H4 (cell line): ENCODE results near the gene RBM15B. TPM values are rescaled to one million over a fixed set of nuclear protein-coding genes. Genes with fewer than 3 reads are reported as not detected.
A peak's percentile ranks its signal among the peaks of the same experiment; 100 is the strongest.

ENCODE experiments used
- DNase-seq: peaks from one replicate; pipeline ENCODE4 v3.0.0-alpha.2; 2015; ENCODE audit warnings: low spot score
- total RNA-seq: library from RNA; depleted of rRNA; stranded (reverse); fragments of >200 nt; shearing (Covaris generic); gene quantifications from 2 replicates; pipeline ENCODE4 v1.2.3, GENCODE V29; 2014

RBM15B gene
- total RNA-seq, 1 experiment from 2014 or later, result 10.6 TPM

DNA sequence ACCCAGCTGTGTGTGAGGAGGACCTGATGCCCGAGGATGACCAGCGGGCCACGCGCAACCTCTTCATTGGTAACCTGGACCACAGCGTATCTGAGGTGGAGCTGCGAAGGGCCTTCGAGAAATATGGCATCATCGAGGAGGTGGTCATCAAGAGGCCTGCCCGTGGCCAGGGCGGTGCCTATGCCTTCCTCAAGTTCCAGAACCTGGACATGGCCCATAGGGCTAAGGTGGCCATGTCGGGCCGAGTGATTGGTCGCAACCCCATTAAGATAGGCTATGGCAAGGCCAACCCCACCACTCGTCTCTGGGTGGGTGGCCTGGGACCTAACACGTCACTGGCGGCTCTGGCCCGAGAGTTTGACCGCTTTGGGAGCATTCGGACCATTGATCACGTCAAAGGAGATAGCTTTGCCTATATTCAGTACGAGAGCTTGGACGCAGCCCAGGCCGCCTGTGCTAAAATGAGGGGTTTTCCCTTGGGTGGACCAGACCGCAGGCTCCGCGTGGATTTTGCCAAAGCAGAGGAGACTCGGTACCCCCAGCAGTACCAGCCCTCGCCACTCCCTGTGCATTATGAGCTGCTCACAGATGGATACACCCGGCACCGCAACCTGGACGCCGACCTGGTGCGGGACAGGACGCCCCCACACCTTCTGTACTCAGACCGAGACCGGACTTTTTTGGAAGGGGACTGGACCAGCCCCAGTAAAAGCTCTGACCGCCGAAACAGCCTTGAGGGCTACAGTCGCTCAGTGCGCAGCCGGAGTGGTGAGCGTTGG, 1.5 kb downstream of the RBM15B start:
- no peak for DNase-seq

DNA sequence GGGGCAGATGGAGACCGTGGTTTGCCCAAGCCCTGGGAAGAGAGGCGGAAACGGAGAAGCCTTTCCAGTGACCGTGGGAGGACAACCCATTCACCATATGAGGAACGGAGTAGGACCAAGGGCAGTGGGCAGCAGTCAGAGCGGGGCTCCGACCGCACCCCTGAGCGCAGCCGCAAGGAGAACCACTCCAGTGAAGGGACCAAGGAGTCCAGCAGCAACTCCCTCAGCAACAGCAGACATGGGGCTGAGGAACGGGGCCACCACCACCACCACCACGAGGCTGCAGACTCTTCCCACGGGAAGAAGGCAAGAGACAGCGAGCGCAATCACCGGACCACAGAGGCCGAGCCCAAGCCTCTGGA, 2.0 kb downstream of the RBM15B start:
- no peak for DNase-seq

DNA sequence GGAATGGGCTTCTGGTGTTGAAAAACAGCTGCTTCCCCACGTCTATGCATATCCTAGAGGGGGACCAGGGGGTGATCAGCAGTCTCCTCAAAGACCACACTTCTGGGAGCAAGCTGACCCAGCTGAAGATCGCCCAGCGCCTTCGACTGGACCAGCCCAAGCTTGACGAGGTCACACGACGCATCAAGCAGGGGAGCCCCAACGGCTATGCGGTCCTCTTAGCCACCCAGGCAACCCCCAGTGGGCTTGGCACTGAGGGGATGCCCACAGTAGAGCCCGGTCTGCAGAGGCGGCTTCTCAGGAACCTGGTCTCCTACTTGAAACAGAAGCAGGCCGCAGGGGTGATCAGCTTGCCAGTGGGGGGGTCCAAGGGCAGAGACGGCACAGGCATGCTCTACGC, 2.5 kb downstream of the RBM15B start:
- DNase-seq, result no peak

DNA sequence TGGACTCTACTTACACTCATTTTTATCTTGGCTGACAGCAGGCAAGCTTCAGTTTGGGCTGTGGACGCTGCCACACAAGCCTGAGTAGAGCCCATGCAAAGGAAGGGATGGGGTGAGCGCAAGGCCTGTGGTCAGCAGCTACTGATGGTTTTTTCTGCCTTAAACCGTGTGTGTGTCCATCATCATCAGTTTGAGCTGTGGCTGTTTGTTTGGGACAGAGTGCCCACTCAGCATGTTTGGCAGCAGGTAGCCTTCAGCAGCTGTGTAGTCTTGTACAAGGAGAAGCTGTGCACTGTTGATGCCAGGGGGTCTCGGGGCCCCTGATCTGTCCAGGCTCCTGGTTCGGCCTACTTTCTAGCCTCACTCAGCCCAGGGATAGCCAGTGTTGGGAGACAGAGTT, 3.5 kb downstream of the RBM15B start:
- no peak for DNase-seq

DNA sequence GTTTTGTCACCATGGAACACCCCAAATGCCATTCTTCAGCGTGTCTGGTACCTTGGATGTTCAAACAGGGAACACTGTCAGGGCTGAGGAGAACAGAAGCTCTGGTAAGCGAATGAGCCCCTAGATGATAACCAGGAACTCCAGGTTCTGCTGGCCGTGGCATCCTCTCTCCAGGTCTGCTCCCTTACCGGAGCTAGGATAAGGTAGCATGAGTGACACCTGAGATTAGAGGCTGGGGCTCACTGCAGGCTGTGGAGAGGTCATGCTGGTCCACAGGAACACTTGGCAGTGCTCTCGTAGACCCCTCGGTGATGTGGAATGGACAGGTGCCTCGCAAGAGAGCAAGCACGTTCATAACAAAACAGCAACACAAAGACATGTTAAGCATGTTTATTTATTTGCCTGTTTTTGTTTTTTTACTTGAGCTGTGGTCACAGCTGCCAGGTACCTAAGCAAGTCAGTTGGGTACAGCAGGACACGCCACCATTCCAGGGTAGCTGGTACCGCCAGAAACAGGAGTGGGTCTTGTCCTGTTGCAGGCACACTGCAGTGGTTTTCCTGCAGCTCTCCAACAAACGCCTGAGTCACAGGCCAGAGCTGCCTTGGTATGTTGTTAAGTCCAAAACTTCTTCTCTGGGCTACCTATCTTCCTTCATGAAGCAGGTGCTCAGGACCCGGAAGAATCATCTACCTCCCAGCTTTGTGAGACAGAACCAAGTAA, 4.6 kb downstream of the RBM15B start:
- DNase-seq, result no peak

DNA sequence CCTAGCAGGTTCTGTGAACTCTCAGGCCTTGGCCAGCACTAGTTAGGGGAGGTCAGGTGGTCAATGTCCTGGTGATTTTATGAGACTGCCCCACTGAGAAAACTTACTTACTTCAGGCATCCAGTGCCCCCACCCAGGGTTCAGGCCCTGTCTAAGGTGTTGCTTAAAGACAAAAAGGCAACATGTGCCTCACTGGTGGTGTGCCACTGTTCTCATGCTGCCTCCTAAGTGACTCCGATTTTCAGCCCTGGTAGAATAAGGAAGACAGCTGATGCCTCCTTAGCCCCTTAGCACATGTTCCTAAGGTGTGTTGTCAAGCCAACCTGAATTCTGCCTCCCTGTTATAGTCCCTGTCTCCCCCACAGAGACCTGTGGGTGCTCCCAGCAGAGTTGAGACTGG, 5.3 kb downstream of the RBM15B start:
- no peak for DNase-seq

DNA sequence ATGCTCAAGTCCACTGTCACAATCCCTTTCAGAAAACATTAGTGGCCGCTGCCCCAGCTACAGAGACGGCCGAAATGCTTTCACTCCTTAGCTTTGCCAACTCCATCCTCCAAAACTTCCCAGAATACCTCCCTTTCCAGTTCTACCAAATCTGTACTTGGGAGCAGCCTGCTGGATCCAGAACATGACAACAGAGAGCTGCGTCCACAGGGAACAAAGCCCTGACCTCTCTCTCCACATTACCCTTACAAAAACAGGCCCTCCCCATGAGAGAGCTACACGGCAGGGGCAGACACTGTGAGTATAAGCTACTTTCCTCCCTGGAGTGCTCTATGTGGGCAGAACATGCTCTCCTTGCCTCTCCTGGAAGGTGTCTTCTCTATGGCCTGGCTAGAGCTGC, 6.3 kb downstream of the RBM15B start:
- no peak for DNase-seq

DNA sequence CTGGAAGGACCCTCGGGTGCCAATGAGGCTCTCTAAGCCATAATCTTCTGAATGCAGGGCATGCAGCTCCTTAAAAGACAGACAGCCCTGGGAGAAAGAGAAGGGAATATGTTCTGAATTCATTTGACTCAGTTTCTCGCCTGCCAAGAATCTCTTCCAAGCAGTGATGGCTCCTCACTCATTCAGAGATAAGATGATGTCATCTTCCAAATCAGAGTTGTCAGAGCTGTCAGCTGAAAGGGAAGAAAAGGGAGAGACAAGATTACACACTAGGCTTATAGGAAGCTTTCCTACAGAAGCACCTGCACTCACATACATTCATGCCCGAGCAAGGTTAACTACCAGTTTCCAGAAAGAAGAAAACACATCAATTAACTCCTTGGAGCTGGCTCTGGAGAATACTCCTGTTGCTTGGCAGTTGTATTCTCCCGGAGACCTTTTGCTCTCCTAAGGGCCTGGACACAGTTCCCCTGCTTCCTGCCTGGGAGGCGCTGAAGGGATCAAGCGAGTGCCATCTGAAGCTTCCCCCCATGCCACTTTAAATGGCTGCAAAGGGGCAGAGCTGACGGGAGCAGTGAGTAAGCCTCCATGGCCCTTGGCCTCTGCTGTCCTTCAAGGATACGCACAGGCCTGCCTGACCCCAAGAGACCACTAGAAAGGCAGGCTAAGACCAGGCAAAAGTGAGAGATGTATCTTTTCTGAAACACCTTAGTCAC, 7.7 kb downstream of the RBM15B start:
- DNase-seq, result no peak

DNA sequence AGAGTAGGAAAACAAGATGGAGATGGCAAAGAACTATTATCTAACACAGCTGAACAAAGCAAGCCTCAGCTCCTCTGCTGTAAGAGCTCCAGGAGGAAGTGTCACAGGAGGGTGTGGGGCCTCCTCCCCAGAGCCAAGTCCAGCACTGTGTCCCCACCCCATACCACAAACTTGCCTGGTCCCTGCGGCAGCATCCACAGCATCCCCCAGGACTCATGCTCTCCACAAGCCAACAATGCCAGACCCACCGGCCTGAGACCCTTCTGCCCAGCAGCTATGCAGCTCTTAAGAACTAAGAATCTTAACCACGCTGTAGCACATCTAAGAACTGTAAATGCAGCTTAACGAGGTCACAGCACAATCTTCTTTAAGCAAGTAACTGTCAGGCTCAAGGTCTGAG, 9.1 kb downstream of the RBM15B start:
- DNase-seq, result no peak

DNA sequence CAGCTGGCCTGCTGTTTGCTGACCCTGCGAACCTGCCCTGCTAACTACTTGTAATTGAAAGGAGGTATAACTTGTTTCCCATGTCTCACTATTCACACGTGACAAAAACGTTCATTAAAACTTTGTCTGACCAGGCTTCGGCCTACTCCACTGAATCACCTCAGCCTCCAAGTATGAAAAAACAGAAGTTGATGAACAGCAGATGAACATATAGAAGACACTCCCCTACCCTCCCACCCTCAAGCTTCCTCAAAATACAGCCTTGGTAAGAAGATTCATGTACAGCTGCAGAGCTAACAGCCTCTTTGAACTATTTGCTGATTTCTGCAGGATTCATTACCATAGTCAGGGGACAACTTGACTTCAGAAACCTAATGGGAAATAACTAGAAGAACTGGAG, 10.7 kb downstream of the RBM15B start:
- DNase-seq, result no peak

DNA sequence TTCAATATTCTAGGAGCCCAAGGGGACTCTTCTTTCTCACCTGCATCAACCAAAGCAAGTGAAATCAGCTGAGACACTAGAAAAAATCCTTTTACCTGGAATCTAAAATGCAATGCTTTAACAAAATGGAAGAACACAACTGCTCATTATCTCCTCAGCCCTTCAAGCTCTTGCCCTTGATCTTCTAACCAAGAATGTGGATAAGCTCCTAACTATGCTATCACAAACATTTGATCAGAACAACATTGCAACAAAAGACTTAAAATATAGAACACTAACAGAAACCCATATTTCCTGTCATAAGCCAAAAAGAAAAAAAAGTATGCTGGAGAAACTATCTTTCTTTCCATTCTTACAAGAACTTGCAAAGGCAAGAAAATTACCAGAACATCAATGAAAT, 12.6 kb downstream of the RBM15B start:
- no peak for DNase-seq

DNA sequence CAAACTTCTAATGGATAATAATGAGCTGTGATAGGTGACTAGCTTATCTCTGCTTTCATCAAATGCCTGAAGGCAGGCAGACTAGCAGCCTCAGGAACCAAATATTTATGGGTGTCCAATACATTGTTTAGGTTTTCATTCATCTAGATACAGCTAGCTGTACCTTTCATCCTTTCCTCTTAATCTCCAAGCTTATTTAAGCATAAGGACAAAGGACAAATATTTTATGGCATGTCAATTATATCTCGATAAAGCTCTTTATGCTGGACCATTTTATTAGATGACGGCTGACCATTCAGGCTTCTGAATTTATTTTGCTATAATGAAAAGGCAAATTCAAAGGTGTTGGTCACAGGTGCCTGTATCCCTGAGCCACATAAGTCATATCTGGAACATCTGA, 16.9 kb downstream of the RBM15B start:
- DNase-seq, result no peak

DNA sequence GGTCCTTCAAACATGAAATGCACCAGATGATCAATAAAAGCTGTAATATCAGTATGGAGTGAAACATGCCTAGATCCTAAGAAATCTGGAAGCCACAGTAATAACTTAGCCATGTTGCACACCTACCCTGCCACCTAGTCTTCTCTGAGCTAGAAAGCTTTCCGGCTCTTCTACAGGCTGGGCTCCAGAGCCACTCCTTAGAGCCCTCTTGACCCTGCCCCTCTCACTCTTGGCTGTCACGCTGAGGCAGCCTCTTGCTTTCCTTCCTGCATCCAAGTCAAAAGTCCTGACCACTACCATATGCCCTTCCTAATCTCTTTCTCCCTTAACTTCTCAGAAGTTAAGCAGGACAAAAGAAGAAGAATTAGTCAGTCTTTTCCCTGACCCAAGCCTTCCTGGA, 17.7 kb downstream of the RBM15B start:
- DNase-seq, result no peak

DNA sequence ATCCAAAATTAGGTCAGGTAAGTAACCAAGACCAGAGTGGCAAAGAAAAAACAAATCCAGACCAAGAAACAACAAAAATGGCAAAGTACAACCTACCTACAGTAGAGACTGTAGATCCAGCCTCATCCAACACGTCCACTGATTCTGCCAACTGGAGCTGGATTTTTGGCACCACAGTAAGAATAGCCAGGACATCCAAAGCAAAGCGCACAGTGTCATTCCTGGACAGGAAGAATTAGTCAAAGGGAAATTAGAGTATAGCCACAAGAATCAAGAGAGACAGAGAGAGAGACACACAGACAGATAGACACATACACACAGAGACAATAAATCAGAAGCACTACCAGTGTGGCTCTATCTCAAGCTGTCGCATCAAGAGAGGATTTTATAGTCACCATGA, 31.1 kb downstream of the RBM15B start:
- no peak for DNase-seq

DNA sequence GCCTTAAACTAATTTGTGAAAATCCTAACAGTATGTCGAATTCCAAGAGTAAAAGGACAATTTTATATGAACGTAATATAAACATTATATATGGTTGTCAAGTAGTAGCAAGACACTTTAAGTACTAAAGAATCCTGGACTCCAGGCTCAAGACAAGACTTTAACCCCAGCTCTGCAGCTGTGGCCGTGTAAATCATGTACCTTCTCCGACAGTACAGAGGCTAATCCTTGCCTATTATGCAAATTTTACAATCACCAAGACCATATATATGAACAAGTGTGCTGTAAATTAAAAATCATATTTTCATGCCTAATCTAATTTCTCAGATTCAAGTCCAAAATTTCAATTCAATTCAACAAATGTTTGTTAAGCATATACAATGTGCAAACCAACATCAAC, 35.8 kb downstream of the RBM15B start:
- DNase-seq, result no peak

DNA sequence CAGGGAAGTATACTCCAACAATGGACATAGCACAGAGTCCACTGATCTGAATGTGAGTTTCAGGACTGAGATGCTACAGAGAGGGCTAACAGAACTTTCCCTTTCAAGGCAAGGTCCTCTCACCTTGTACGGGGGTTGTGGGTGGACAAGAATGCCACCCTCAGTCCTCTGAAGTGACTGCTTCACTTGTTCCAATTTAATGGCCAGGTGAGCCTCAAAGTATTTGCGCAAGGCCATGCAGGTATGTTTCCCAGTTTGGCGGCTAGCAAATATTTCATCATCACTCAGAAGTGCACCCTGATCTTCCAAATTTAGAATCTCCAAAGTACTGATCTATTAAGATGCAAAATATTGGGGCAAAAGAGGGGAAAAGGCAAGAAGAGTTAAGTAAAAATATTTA, 38.1 kb downstream of the RBM15B start:
- no peak for DNase-seq

DNA sequence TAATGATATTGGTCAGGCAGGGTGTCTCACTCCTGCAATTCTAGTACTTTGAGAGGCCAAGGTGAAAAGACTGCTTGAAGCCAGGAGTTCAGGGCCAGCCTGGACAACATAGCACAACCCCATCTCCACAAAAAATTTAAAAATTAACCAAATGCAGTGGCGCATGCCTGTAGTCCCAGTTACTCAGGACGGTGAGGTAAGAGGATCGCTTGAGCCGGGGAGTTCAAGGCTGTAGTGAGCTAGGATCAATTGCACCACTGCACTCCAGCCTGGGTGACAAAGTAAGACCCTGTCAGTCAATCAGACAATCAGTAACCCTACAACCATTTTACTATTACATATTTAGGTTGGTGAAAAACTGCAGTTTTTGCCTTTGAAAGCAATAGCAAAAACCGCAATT, 43.0 kb downstream of the RBM15B start:
- DNase-seq, result no peak

DNA sequence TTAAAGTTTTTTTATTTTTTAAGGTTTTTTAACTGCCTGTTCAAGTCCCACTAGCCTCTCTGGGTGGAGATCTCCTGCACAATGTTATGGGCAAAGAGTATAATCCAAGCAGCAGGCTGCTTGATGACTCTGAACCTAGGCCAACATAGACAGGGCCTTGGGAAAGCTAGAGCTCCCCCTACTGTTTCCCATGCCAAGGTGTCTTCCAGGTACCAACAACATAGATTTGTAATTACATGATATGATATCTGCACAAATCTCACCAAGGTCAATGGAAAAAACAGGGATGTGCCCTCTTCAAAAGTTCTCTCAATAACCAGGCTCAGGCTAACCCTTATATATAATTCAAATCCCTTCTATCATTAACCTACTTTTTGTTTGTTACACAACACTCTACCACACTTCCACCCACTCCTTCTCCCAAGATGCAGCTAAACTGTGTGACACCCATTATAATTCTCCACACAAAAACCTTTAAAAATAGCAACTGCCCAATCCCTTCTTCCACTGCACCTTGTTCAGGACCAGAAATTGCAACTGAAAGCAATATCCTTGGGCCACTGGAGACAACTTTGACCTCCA, 43.8 kb downstream of the RBM15B start:
- DNase-seq, result peak; percentile 15

DNA sequence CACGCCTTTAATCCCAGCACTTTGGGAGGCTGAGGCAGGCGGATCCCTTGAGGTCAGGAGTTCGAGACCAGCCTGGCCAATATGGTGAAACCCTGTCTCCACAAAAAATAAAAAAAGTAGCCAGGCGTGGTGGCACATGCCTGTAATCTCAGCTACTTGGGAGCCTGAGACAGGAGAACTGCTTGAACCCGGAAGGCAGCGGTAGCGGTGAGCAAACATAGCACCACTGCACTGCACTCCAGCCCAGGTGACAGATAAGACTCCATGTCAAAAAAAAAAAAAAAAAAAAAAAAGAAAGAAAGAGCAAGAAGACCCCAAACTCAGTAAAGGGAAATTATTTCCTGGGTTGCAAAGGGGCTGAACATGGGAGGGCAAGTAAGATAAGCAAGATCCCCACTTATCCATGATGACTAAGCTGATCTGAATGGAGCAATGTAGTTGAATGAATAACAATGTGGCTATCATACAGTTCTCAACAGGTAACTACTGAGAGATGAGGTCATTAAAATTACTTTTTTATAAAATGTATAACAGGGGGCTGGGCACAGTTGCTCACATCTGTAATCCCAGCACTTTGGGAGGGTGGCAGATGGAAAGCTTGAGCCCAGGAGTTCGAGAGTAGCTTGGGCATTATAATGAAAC, 46.0 kb downstream of the RBM15B start:
- DNase-seq, result no peak

DNA sequence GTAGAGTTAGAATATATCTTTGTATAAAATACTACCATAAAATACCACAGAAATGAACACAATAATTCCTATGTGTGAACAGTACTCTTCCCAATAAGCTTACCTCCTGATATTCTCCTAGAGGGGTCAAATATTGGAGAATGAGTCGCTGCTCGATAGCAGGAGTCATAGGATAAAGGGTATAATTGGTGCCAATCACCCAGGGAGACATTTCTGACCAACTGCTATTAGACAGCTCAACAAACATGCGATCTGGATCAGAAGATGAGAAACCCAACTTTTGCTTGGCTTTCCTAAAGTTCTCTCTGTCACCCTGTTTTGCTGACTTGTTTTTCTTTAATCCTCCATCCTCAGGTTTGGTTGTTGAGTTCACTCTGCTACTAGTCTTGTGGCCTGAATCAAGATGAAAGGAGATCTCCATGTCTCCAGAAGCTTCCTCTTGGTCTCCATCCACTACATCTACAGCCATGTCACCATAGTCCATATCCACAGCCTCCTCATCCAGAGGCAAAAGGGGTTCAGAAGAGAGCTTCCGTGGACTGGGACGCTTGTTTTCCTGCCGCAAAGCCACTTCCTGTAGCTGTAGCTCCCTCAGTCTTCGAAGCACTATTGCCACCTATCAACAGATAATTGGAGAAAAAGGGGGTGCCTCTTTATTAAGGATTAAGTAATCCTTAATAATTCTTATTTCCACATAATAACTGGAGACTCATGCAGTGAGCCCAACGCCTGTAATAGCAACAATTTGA, 50.4 kb downstream of the RBM15B start:
- no peak for DNase-seq

DNA sequence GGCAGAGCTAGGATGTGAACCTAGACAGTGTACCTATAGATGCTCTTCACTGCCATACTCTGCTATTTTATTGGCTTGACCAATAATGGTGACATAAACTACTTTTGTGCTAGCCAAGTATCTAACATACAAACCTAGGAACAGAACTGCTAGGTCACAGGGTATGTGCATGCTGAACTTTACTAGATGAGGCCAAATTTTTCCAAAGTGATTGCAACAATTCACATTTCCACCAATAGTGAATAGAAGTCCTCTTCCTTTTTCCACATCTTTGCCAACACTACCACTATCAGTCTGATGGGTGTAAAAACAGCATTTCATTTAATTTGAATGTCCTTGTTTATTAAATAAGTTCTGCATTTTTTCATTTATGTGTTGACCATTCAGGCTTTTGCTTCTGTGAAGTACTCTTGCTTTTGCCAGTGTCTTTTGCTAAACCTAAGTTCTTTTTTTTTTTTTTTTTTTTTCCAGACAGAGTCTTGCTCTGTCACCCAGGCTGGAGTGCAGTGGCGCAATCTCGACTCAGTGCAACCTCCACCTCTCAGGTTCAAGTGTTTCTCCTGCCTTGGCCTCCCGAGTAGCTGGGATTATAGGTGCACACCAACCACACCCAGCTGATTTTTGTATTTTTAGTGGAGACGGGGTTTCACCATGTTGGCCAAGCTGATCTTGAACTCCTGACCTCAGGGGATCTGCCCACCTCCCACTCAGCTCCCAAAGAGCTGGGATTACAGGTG, 54.6 kb downstream of the RBM15B start:
- no peak for DNase-seq
